DOHH2 (cell line): ENCODE measurements around the gene TSC1.

Experiments
- H3F3A ChIP-seq: fragments of 200-600 bp; sonication (generic), shearing (Covaris generic); 2 replicates; pipeline ENCODE4 v1.6.0; 2016; ENCODE audit warnings: antibody characterized with exemption, mild to moderate bottlenecking; ENCODE audit not compliant: control insufficient read depth, insufficient read depth
- H3K27ac ChIP-seq: fragments of 200-600 bp; sonication (generic); 2 replicates; pipeline ENCODE4 v1.5.1; 2014; ENCODE audit warnings: low read depth, mild to moderate bottlenecking, low read length, moderate library complexity
- H3K27me3 ChIP-seq: fragments of 200-600 bp; sonication (generic); 2 replicates; pipeline ENCODE4 v1.6.1; 2014; ENCODE audit warnings: mild to moderate bottlenecking, low read length, mixed read lengths; ENCODE audit not compliant: control insufficient read depth
- H3K36me3 ChIP-seq: fragments of 200-600 bp; sonication (generic); 2 replicates; pipeline ENCODE4 v1.6.1; 2014; ENCODE audit warnings: mild to moderate bottlenecking, low read length, moderate library complexity, mixed read lengths; ENCODE audit not compliant: control insufficient read depth
- H3K4me1 ChIP-seq: fragments of 200-600 bp; sonication (generic); 2 replicates; pipeline ENCODE4 v1.6.1; 2014; ENCODE audit warnings: mild to moderate bottlenecking, low read length, mixed read lengths; ENCODE audit not compliant: control insufficient read depth
- H3K4me2 ChIP-seq: fragments of 200-600 bp; sonication (generic); 2 replicates; pipeline ENCODE4 v1.6.0; 2014; ENCODE audit warnings: mild to moderate bottlenecking, low read length, moderate library complexity
- H3K4me3 ChIP-seq: fragments of 200-600 bp; sonication (generic); 2 replicates; pipeline ENCODE4 v1.5.1; 2014; ENCODE audit warnings: mild to moderate bottlenecking, low read length, mixed read lengths
- H3K79me2 ChIP-seq: fragments of 200-600 bp; sonication (generic); 2 replicates; pipeline ENCODE4 v1.6.1; 2014; ENCODE audit warnings: mild to moderate bottlenecking, low read length, mixed read lengths; ENCODE audit not compliant: control insufficient read depth
- H3K9me2 ChIP-seq: fragments of 200-600 bp; sonication (generic); replicated peaks from 2 replicates; pipeline ENCODE4 v1.6.1; 2014; ENCODE audit warnings: mild to moderate bottlenecking, low read length, mixed read lengths; ENCODE audit not compliant: control insufficient read depth
- H3K9me3 ChIP-seq: fragments of 200-600 bp; sonication (generic); 2 replicates; pipeline ENCODE4 v1.6.1; 2014; ENCODE audit warnings: antibody characterized with exemption, low read length, mixed read lengths; ENCODE audit not compliant: control insufficient read depth, insufficient read depth
- H4K20me1 ChIP-seq: fragments of 200-600 bp; sonication (generic); 2 replicates; pipeline ENCODE4 v1.6.0; 2014; ENCODE audit warnings: low read depth, mild to moderate bottlenecking, antibody characterized with exemption, low read length, moderate library complexity; ENCODE audit not compliant: control insufficient read depth, insufficient read depth
- EZH2phosphoT487 ChIP-seq: fragments of 200-600 bp; sonication (generic); IDR thresholded peaks from 2 replicates; pipeline ENCODE4 v1.6.1; 2017; ENCODE audit warnings: borderline replicate concordance, mild to moderate bottlenecking, antibody characterized with exemption, low read length, moderate library complexity, mixed read lengths
- TF ChIP-seq, protein P1 (sequence below): fragments of 200-600 bp; sonication (generic); IDR thresholded peaks from one replicate; pipeline ENCODE4 v1.5.1; 2014; ENCODE audit warnings: antibody characterized with exemption, mild to moderate bottlenecking, low read depth, low read length; ENCODE audit not compliant: poor library complexity, severe bottlenecking

Gene TSC1

DNA sequence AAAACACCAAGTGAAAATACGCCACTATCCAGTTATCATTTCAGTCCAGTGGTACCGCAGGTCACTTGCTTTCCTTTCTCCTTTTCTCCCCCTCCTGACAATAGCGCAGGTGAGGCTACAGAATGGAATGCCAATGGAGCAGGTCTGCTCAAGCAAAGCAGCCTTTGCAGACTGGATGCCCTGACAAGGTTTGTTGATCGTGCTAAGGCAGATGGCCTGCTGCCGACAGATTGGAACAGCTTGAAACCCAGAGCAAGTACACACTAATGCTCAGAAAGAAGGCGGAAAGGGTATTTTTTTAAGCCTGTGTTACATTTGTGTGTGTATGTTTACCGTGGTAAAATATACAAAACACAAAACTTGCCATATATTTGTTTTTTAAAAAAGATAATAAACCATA is 46.4 kb downstream of the TSC1 start:
- no peak overlapping the region for H3K4me3 ChIP-seq
- TF ChIP-seq, protein P1, sequence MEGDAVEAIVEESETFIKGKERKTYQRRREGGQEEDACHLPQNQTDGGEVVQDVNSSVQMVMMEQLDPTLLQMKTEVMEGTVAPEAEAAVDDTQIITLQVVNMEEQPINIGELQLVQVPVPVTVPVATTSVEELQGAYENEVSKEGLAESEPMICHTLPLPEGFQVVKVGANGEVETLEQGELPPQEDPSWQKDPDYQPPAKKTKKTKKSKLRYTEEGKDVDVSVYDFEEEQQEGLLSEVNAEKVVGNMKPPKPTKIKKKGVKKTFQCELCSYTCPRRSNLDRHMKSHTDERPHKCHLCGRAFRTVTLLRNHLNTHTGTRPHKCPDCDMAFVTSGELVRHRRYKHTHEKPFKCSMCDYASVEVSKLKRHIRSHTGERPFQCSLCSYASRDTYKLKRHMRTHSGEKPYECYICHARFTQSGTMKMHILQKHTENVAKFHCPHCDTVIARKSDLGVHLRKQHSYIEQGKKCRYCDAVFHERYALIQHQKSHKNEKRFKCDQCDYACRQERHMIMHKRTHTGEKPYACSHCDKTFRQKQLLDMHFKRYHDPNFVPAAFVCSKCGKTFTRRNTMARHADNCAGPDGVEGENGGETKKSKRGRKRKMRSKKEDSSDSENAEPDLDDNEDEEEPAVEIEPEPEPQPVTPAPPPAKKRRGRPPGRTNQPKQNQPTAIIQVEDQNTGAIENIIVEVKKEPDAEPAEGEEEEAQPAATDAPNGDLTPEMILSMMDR = no peak
- TF ChIP-seq EZH2phosphoT487 = no peak
- H3K4me1 ChIP-seq = no peaks in the 10 kb centered on the region
- H3K9me2 ChIP-seq = no peaks in the 10 kb centered on the region
- H4K20me1 ChIP-seq = no peaks in the 10 kb centered on the region; the same call in 1 of the 2 replicates
- H3K79me2 ChIP-seq = no peaks in the 10 kb centered on the region
- peaks cover 6% of the 10 kb centered on the region; the same call in 1 of the 2 replicates for H3F3A ChIP-seq
- H3K27me3 ChIP-seq = no peaks in the 10 kb centered on the region
- no peak overlapping the region for H3K27ac ChIP-seq
- peaks cover 84% of the 10 kb centered on the region for H3K36me3 ChIP-seq
- H3K4me2 ChIP-seq = no peak overlapping the region
- H3K9me3 ChIP-seq = no peaks in the 10 kb centered on the region

DNA sequence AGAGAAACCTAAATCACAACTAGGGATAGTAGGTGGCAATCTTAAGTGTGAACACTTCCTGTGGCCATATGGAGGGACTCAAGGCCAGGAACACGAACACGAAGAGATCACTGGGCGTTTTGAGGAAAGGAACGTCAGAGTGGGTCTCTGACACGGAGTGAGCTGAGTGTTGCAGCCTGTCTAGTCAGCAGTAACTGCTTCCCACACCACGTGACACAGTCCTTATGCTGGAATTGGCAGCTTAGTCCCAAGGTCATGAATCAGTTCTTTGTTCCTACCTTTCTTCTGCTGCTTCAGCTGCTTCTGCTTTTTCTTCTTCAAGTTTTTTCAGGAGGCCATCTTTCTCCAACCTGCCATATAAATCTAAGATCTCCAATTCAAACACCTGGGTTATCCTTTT is 47.5 kb downstream of the TSC1 start:
- Histone ChIP-seq H3K9me2 (no peaks in the 10 kb centered on the region), H3K79me2 (no peaks in the 10 kb centered on the region), H3K36me3 (peaks cover 76% of the 10 kb centered on the region), H4K20me1 (no peaks in the 10 kb centered on the region; the same call in 1 of the 2 replicates), H3F3A (no peaks in the 10 kb centered on the region; the same call in 1 of the 2 replicates), H3K27me3 (no peaks in the 10 kb centered on the region), H3K4me2 (no peak overlapping the region), H3K4me3 (no peak overlapping the region), H3K4me1 (no peaks in the 10 kb centered on the region), H3K27ac (no peak overlapping the region), H3K9me3 (no peaks in the 10 kb centered on the region)
- TF ChIP-seq EZH2phosphoT487 = no peak
- TF ChIP-seq, protein P1 = no peak

DNA sequence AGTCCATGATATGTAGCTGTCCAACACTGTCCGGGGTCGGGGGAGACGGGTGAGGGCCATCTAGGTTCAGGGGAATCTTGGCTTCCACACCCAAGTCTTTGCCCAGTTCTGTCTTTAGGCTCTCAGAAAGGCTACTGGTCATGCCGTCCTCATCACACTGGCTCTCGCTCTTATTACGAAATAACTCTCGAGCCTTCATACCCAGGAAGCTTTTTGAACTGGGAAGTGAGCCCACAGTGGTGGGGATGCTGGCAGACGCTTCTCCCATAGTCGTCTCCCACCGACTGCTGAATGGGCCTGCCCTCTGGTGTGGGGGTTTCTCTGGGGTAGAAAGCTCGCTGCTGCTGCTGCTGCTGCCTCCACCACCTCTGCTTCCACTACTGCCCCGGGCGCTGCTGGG is 48.2 kb downstream of the TSC1 start:
- H3K27ac ChIP-seq = no peak overlapping the region
- TF ChIP-seq, protein P1 = no peak
- no peak for TF ChIP-seq EZH2phosphoT487
- no peaks in the 10 kb centered on the region for H3K79me2 ChIP-seq
- H3F3A ChIP-seq = peaks cover 5% of the 10 kb centered on the region
- no peak overlapping the region for H3K4me2 ChIP-seq
- H3K4me3 ChIP-seq = no peak overlapping the region
- H3K36me3 ChIP-seq = peaks cover 69% of the 10 kb centered on the region
- H3K27me3 ChIP-seq = no peaks in the 10 kb centered on the region
- no peaks in the 10 kb centered on the region; the same call in 1 of the 2 replicates for H4K20me1 ChIP-seq
- H3K9me2 ChIP-seq = no peaks in the 10 kb centered on the region
- H3K9me3 ChIP-seq = no peaks in the 10 kb centered on the region
- H3K4me1 ChIP-seq = no peaks in the 10 kb centered on the region
